ENCODE data around the gene PI16.
"Not testable (repeated sequence)": the region's sequence is repeated elsewhere in the genome, so short reads cannot be mapped to it uniquely, and the experiment has no call there.

PI16 gene

DNA sequence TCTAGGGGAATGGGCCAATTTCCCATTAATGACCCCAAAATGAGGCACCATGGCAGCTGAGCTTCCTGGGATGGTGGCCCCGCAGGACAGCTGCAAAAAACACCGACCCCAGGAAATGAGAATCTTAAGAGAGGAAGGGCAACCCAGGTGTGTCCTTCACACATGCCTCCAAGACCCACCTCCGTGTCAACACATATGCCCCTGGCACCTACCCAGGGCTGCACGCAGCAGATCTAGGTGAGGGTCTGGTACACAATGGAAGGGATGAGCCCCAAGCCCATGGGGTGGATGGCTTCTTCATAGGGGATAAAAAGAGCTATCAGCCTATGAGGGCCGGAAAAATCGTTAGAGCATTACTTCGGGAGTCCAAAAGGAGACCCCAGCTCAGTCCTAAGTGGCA lies 22.0 kb downstream of the PI16 start:
- DNase-seq, result no peak

DNA sequence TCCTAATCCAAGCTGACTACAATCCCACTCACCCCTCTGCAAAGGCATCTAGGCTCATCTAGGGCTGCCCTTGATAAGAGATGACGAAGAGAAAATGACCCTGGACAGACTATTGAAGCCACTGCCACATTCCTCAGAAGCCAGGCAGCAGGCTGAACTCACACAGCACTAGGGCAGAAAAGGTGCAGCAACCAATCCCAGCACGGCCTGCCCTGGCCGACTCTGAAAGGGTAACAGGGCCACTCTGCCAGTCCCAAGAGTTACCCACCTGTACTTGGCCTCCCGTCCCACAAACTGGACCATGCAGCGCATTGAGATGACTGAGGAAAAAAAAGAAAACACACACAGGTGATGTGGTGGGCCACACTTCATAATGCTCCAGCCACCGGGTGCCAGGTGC lies 22.4 kb downstream of the PI16 start:
- no peak for DNase-seq

DNA sequence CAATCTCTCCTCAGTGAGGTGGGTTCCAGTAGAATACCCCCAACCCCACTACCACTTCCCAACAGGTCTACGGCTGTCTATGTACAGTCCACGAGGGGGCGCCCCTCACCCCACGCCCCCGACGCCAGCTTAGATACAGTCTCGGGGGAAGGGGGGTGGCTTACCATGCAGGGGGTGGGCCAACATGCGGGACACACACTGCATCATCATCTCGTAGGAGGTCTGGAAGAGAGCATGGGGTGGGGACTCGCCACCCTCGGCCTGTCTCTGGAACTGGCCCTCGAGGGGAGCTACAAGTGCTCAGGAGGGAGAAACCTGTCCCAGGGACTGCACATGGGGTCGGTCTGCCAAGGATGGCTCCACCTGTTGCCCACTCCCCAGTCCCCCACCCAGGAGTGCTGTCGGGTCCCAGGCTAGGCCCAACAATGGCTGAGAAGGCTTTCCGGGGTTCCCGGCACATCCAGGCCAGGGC lies 23.0 kb downstream of the PI16 start:
- peak in 1 of 2 donors; percentile 27 for DNase-seq

DNA sequence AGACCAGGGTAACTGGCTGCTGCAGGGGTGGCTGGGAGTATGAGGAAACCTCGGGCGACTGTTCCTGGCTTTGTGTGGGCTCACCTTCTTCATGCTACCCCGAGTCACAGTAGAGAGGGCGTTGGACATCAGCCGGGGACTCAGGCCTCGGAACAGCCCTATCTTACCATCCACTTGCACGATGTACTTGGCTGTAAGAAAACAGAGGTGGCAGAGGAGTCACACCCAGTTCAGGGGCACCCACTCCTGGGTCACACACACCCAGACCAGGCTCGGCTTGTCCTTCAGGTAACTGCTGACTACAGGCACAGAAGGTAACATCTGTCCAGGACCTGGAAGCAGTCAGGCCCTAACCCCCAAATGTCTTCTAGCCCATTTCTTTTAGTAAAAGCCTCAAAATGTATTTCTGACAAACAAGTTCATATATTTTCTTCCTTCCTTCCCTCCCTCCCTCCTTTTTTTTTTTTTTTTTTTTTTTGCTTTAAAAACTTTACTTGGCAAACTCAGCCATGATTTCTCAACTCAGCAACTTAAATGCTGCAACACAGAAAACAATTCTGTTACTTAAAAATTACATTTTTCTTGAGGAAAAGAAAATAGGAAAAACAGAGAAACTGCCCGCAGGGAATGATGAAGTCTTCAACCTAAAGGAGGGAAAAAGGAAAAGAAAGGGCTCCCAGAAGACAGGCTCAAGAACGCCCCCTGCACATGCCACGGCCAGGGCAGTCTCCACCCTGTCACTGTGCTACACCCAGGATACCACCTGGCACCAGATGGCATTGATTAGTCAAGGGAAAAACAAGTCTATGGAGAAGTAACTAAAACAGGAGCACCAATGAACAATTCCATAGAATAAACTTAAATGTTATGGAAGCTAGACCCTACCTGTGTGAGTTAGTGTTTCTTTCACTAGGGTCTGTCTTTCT lies 24.1 kb downstream of the PI16 start:
- no peak for DNase-seq

DNA sequence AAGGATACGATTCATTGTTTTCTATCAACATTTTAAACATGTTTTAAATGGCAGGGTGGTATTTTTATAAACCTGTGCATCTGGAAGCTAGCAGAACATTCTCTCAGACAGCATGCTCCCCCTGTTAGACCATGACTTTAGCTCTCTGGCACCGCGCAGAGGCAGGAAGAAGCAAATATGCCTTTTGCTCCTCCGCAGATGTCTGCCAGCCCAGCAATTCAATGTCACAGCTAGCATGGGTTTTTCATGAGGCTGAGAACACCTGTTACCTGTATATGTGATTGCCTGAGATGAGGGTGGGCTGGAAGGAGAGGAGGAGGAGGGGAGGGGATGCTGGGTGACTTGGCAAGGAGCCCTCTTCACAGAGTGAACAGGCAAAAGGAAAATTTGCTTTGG lies 24.8 kb downstream of the PI16 start:
- peak; percentile 24 to 59 for DNase-seq

DNA sequence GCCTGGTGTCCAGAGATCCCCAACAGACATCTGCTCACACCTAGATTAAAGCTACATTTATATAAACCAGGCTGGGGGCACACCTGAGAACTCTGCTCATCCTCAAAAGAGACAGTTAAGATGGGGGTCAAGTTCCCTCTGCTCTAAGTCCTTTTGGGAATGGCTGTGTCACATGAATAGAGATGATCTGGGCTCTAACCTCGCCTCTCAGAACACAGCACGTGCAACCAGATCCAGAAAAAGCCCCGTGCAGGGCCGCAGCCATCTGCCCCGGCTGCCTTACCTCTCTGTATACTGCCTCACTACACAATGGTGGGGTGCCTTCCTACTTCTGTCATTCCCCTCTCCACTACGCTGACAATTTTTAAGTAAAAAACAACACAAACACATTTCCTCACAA lies 25.6 kb downstream of the PI16 start:
- DNase-seq, result no peak

DNA sequence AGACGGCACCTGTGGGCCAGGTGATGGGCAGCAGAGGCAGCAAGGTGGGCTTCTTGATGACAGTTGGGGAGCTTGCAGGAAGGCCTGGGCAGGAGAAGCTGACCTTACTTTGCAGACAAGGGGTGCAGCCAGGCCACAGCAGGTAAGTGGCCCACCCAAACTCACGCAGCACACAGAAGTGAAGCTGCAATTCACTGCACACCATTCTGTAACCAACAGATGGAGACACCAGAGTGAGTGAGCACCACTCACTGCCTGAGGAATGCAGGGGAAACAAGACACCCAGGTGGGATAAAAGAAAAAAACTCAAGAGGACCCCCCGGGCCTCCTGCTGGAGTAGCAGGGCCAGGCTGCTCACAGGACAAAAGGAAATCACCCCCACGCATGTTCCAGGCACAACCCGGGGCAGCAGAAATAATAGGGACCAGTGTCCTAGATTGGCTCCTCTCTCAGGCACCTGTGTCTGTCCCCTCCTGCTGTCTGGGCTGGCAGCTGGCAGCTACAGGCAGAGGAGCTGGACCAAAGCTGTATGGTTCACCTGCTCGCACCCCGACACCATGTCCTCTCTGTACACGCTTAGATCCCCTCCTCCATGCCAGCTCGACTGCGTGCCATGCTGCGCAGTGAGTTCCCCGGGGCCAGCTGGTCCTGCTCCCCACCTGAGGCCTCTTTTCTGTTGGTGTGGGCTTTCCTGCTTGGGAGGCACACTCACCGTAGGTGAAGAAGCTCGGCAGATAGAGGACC lies 26.5 kb downstream of the PI16 start:
- DNase-seq, result no peak

DNA sequence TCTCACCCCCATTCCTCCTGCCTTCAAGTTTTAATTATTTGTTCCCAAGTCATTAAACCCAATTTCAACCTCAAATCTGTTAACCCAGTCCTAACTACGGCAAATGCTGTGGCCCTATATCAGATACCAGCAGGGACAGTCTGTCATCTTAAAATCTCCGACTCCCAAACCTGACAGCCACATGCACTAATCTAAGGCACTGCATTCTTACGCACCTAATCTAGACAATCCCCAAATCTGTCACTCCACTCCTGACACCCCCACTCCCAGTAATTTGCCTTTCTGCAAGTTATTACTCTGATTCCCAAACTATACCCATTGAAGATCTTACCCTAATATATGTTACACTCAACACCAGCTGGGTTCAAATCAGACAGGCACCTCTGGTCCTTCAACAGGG lies 29.0 kb downstream of the PI16 start:
- DNase-seq, result no peak

DNA sequence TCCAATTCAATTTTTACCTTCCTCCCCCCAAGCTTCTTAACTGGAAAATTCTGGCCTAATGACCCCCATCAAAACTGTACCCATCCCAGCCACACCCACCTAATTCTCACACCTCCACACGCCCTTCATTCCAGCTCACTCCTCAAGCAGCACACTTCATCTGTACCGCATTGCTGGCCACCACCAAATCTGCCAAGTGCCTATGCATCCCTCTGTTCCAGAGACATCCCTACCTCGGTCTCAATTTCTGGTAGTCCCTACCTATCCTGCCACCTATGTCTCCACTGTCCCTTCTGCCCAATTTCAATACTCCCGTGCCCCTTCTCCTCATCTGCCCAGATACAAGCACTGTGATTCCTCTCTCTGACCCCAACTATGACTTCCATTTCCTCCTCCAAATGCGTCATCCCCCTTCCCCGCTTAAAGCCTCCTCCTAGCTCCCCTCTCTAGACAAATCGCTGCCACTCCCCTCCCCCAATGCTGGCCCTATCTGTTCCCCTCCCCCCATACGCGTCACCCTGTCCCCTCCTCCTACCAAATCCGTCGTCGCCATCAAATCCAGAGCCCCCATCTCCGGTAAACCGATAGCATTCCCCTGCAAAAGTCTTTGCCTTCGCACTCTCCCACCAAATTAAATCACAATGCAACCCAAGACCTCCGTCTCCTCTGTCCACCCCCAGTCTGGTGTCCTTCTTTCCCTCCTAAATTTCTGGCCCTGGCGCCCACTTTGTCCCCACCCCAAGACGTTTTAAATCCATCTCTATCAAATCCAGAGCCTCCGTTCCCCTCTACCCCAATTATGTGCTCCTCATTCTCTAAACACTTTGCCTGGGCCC lies 30.3 kb downstream of the PI16 start:
- peak; percentile 80 to 82 for DNase-seq

DNA sequence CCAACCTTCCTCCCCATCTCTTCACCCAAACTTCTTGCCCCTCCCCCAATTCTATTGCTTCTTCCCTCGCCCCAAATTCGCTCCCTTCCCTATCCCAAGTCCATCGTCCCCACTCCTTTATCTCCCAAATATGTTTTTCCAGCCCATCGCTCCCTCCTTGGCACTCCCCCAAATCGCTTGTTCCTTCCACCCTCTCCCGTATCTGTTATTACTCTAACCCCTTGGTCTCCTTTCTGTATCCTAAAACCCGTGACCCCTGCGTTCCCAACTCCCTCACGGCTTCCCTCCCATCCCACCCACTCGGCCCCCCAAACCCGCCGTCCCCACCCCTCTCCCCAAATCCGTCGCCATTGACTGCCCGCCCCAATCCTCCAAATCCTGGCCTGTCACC lies 30.9 kb downstream of the PI16 start:
- DNase-seq, result no peak

DNA sequence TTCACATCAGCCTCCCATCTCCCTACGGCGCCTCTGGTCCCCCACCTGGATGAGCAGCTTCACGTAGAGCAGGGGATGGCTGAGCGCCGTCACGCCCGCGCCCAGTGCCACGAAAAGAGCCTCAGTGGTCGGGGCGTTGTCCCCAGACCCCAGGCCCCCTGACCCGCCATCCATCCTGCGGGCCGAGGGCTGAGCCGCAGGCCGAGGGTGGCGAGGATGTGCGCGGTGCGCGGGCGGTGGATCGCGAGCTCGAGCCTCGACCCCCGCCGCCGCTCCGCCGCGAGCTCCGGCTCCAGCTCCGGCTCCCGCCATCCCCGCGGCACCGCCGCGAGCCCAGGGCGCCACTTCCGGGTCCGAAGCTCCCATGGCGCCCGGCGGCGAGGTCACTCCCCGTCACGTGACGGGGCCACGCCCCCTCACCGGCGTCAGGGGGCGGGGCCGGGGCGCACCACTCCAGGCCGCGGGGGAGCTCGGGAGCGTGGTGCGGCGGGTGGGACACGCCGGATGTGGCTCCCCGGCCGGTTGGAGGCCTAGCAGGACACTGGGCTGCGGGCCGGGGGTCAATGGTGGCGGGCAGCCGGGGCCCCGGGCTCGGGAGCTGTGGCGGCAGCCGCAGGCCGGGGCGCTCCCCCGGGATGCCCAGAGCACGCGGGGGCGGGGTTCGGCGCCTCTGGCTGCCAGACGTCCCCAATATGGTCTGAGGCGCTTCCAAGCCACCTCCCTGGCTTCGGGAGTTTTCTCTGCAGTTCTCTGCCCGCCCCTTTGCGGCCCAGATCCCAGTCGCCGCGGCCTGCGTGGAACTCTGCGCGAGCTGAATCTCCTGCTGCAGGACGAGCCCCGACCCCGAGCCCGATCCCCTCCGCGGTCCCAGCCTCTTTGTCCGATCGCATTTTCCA lies 31.5 kb downstream of the PI16 start, which contains the start of gene MTCH1:
TSS of gene MTCH1 (minus strand) at position 389 of the 896 bp plus-strand sequence. CDS start at position 366, 23 bp downstream.
- peak; percentile 84 to 91 for DNase-seq

DNA sequence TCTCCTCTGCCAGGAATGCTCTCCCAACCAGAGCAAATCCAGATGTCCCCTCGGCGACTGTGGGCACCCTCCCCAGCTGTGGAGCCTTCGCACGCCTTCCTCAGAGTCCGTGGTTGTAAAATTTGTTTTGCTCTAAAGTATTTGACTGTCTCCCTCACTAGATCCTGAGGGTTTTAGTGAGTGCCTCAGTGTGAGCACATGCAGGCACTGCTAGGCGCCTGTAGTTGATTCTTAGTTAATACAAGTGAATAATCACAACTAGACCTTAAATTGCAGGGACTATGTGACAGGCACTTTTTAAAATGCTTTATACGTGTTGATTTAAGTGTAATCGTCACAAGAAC lies 32.1 kb downstream of the PI16 start:
- no peak for DNase-seq

DNA sequence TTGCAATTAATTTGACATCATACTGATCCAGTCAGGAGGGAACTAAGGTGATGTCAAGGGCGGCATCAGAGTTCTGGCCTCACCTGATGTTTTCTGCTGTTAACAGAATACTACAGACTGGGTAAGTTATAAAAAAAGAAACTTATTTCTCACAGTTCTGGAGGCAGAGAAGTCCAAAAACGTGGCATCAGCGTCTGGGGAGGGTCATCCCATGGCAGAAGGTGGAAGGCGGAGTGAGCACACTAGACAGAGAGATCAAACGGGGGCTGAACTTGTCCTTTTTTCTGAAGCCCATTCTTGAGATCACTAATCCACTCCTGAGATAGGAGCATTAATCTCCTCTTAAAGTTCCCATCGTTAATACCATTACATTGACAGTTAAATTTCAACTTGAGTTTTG lies 34.7 kb downstream of the PI16 start:
- DNase-seq, result no peak

DNA sequence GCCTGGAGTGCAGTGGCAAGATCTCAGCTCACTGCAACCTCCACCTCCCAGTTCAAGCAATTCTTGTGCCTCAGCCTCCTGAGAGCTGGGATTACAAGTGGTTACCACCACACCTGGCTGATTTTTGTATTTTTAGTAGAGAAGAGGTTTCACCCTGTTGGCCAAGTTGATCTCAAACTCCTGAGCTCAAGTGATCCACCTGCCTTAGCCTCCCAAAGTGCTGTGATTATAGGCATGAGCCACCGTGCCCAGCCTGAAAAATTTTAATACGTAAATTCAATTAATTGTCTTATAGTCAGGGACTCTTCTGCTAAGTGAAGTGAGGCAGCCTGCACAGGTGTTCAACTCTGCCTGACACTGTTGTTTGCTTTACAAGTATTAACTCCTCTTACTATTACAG lies 35.9 kb downstream of the PI16 start:
- not testable (repeated sequence) for DNase-seq

DNA sequence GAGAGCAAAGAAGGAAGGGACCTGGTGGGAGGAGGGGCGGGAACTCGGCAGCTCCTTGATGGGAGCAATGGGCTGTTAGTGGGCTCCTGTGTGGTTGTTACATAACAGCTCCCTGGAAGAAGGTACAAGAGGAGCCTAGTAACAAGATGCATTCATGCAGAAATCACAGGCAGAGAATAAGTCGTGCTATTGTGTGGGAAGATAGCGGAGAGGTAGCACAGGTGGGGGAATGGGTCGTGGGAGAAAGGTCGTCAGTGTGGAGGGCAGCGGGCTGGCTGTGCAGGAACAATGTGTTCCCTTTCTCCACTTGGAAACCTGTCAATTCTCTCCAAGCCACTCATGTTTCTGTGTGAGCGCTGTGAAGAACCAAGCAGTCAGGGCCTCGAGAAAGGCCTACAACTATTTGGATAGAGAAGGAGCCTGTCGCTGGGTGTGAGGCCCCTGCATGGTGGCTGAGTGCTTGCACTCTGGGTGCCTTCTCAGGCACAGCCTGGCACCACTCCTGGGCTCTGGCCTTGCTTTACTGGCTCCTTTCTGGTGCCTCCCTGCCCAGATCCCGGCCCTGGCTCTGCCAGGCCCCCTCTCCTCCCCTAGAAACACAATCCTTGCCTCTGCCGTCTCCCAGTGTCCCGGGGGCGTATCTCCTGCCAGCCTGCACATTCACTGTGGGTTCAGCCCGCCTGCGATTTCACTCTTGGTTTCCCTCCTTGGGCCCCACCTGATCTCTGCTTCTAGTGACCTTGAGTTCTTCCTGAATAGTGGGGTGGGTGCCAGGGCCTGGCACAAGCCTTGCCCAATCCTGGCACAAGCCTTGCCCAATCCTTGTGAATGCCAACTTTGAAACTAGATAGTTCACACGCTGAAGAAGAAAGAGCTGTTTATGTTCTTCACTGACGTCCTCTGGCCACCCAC lies 43.5 kb downstream of the PI16 start:
- DNase-seq, result no peak

DNA sequence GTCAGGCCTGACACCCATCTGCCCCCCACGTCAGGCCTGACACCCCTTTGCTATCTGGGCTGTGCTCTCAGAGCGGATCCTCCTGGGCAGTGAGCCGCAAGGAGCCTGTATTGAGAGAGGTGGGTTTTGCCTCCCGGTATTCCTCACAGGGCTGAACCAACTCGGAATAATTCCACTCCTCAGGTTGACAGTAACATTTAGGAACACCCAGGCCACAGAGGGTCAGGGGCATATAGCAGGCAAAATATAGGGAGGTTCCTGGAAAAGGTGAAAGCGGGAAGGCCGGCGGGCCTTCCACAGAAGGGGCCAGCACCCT lies 44.1 kb downstream of the PI16 start:
- no peak for DNase-seq

DNA sequence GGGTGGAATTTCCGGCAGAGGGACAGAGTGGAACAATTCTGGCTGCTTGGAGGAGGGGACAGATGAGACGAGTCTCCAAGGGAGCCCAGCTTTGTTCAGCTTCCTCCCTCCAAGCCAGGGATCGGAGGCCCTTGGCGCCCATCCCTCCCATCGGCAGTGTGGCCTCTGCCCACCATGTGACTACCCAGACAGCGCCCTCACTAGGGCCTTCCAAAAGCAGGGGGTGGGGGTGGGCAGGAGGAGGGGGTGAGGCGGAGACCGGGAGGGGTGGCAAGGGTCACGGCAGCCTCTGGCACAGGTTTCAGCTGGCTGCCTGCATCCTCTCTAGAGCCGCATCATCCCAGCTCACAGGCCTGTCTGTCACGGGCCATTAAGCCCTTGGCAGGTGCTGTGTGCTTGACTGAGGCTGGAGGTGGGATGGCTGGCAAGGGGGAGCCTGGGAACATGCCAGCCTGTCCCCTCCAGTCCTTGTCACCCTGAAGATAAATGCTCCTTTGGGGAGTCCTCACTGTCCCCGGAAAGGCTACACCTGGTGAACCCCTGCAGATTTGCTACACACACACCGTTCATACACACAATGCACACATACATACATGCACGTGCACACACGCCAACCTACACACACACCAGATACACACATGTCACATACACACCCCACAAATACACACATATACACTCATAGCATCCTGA lies 44.7 kb downstream of the PI16 start:
- DNase-seq, result no peak

DNA sequence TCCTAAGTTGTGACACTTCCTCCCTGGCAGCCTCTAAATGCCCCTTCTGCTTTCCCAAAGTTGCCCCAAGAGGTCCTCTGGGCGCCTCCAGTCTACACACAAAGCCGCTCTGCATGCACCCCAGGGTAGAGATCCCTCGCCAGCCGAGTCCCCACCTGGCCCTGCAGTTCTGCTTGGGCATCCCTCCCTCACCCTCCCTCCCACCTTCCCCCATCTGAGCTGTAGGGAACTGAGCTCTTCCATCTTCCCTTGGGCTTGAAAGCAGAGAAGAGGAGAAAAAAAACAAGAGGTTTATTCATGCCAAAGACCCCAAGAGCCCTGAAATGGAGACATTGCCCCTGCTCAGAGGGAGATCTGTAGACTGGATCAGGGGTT lies 45.2 kb downstream of the PI16 start:
- no peak for DNase-seq

DNA sequence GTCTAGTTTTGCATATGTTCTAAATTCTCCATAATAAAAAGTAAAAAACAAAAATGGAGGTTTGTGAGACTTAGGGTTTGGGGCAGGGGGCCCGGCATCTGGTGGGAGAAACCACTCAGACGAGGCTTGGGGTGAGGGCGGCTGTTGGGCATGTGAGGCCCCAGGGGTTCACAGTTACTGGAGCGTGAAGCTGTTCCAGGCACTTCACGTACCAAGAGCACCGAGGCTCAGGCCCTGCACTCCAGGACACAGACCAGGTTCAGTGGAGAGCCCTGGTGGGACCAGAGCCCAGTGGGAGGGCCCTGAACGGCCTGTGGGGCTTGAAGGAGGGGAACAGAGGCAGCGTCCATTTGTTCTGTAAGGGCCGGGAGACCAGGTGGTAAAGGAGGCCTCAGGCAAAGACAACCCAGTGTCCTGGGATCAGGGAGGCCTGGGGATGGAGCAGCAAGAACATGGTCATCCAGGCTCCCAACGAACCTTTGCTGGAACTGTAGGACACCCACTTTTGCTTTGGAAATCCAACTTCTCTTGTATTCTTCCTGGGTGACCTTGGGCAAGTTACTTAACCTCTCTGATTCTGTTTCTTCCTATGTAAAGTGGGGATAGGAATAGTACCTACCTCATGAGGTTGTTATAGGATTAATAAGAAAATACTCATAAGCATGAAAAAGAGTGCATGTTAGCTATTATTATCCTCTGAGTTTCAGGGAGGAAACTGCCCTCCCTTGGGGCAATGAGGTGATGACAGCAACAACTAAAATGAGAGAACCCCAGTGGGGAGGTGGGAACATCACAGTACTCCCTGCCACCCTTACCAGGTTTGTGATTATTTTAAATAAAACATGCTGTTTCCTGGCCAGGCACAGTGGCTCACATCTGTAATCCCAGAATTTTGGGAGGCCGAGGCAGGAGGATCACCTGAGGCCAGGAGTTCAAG lies 49.8 kb downstream of the PI16 start:
- peak in 1 of 2 donors; percentile 29 for DNase-seq

Data from CD4-positive, alpha-beta T cell treated with Interferon alpha-2 for 1 hour (primary cell).